ENCODE measurements around the gene MRPS33. TPM values are rescaled to one million over a fixed set of nuclear protein-coding genes. Genes with fewer than 3 reads are reported as not detected.

The MRPS33 gene
- total and polyA plus RNA-seq, 7 experiments from 2014 or later = 25.9 to 116 (median 51.2) TPM

- Mint-ChIP-seq H3K36me3 (peaks cover 5 to 20% (median 15%) of the 10 kb centered on the region in 5 donors), H3K4me3 (no peak overlapping the region), H3K27me3 (peaks cover 0 to 10% (median 0%) of the 10 kb centered on the region in 5 donors), H3K27ac (no peak overlapping the region), H3K9me3 (no peaks in the 10 kb centered on the region), H3K4me1 (peaks cover 0 to 11% (median 8%) of the 10 kb centered on the region in 7 donors)
- ChIA-PET POLR2A (no interaction called here), CTCF (interaction anchor here (0.6 kb wide), 1 partner anchor 700 kb away, joined by 3 read pairs; no protein-coding TSS in a partner anchor)
- Histone ChIP-seq H3K27me3 (ENCODE audit: control insufficient read depth in 2 of 2, insufficient read depth in 2 of 2, low read length in 2 of 2) (no peaks in the 10 kb centered on the region), H3K27ac (ENCODE audit: low read depth, low read length) (no peak overlapping the region), H3K9me3 (ENCODE audit: control insufficient read depth in 2 of 3, low read length in 3 of 3) (no peaks in the 10 kb centered on the region), H3K36me3 (ENCODE audit: control insufficient read depth in 2 of 3, insufficient read depth in 3 of 3, low read length in 3 of 3) (peaks cover 0 to 29% (median 5%) of the 10 kb centered on the region in 3 experiments), H3K4me3 (ENCODE audit: low read length) (no peak overlapping the region), H3K4me1 (ENCODE audit: control insufficient read depth in 2 of 2, insufficient read depth in 2 of 2, low read length in 2 of 2) (no peaks in the 10 kb centered on the region)
- DNase-seq = no peak
- intact Hi-C loops (cut with micrococcal nuclease) = no loop called here
- no peak for ATAC-seq
Measured at GRCh38 chr7:141003172-141004065, 11.3 kb downstream of the MRPS33 start.

- no peak overlapping the region for H3K27ac ChIP-seq (ENCODE audit: low read depth, low read length)
- DNase-seq = no peak
- peaks cover 0 to under 1% (median 0%) of the 10 kb centered on the region in 7 donors for H3K4me1 Mint-ChIP-seq
- peak overlapping the region in 2 of 9 donors; percentile 7 to 55 for H3K27ac Mint-ChIP-seq
- H3K9me3 ChIP-seq (ENCODE audit: control insufficient read depth in 2 of 3, low read length in 3 of 3) = no peaks in the 10 kb centered on the region
- ATAC-seq = no peak
- ChIA-PET CTCF (interaction anchor here (0.7 kb wide), 1 partner anchor 190 kb away, joined by 5 read pairs; no protein-coding TSS in a partner anchor), POLR2A (no interaction called here)
- H3K27me3 Mint-ChIP-seq = peaks cover 0 to 18% (median under 1%) of the 10 kb centered on the region in 5 donors
- H3K9me3 Mint-ChIP-seq = no peaks in the 10 kb centered on the region
- peaks cover 3 to 9% (median 5%) of the 10 kb centered on the region in 5 donors for H3K36me3 Mint-ChIP-seq
- peaks cover 0 to 13% (median 4%) of the 10 kb centered on the region in 3 experiments for H3K36me3 ChIP-seq (ENCODE audit: control insufficient read depth in 2 of 3, insufficient read depth in 3 of 3, low read length in 3 of 3)
- no peak overlapping the region for H3K4me3 Mint-ChIP-seq
- no peak overlapping the region for H3K4me3 ChIP-seq (ENCODE audit: low read length)
- intact Hi-C loops (cut with micrococcal nuclease) = no loop called here
- no peaks in the 10 kb centered on the region for H3K27me3 ChIP-seq (ENCODE audit: control insufficient read depth in 2 of 2, insufficient read depth in 2 of 2, low read length in 2 of 2)
- H3K4me1 ChIP-seq (ENCODE audit: control insufficient read depth in 2 of 2, insufficient read depth in 2 of 2, low read length in 2 of 2) = no peaks in the 10 kb centered on the region
Measured at GRCh38 chr7:141001546-141001945, 13.2 kb downstream of the MRPS33 start.

GRCh38 chr7:141001122-141001521 is 13.6 kb downstream of the MRPS33 start:
- Histone ChIP-seq H3K27ac (ENCODE audit: low read depth, low read length) (no peak overlapping the region), H3K9me3 (ENCODE audit: control insufficient read depth in 2 of 3, low read length in 3 of 3) (no peaks in the 10 kb centered on the region), H3K4me3 (ENCODE audit: low read length) (no peak overlapping the region), H3K36me3 (ENCODE audit: control insufficient read depth in 2 of 3, insufficient read depth in 3 of 3, low read length in 3 of 3) (peaks cover 0 to 9% (median 0%) of the 10 kb centered on the region in 3 experiments), H3K4me1 (ENCODE audit: control insufficient read depth in 2 of 2, insufficient read depth in 2 of 2, low read length in 2 of 2) (no peaks in the 10 kb centered on the region), H3K27me3 (ENCODE audit: control insufficient read depth in 2 of 2, insufficient read depth in 2 of 2, low read length in 2 of 2) (no peaks in the 10 kb centered on the region)
- ChIA-PET CTCF (interaction anchor here (0.7 kb wide), 1 partner anchor 190 kb away, joined by 5 read pairs; no protein-coding TSS in a partner anchor), POLR2A (no interaction called here)
- Mint-ChIP-seq H3K27ac (peak overlapping the region in 1 of 9 donors; percentile 55), H3K27me3 (peaks cover 0 to 18% (median 4%) of the 10 kb centered on the region in 5 donors), H3K36me3 (peaks cover 0 to 5% (median 4%) of the 10 kb centered on the region in 5 donors), H3K4me3 (no peak overlapping the region), H3K9me3 (no peaks in the 10 kb centered on the region), H3K4me1 (no peaks in the 10 kb centered on the region)
- intact Hi-C loops (cut with micrococcal nuclease) = no loop called here
- DNase-seq (no peak), ATAC-seq (no peak)

- no peaks in the 10 kb centered on the region for H3K4me1 ChIP-seq (ENCODE audit: control insufficient read depth in 2 of 2, insufficient read depth in 2 of 2, low read length in 2 of 2)
- intact Hi-C loops (cut with micrococcal nuclease) = no loop called here
- no peak for ATAC-seq
- peaks cover 0 to 4% (median 0%) of the 10 kb centered on the region in 5 donors for H3K36me3 Mint-ChIP-seq
- peaks cover 0 to 18% (median 6%) of the 10 kb centered on the region in 5 donors for H3K27me3 Mint-ChIP-seq
- H3K4me3 Mint-ChIP-seq = no peak overlapping the region
- no peak for DNase-seq
- no peak overlapping the region for H3K27ac ChIP-seq (ENCODE audit: low read depth, low read length)
- no peaks in the 10 kb centered on the region for H3K36me3 ChIP-seq (ENCODE audit: control insufficient read depth in 2 of 3, insufficient read depth in 3 of 3, low read length in 3 of 3)
- CTCF ChIA-PET = no interaction called here
- no peak overlapping the region for H3K27ac Mint-ChIP-seq
- no peak overlapping the region for H3K4me3 ChIP-seq (ENCODE audit: low read length)
- POLR2A ChIA-PET = interaction anchor here (0.8 kb wide), 1 partner anchor 13 kb away, joined by 4 read pairs; no protein-coding TSS in a partner anchor
- no peaks in the 10 kb centered on the region for H3K9me3 Mint-ChIP-seq
- H3K4me1 Mint-ChIP-seq = no peaks in the 10 kb centered on the region
- no peaks in the 10 kb centered on the region for H3K27me3 ChIP-seq (ENCODE audit: control insufficient read depth in 2 of 2, insufficient read depth in 2 of 2, low read length in 2 of 2)
- H3K9me3 ChIP-seq (ENCODE audit: control insufficient read depth in 2 of 3, low read length in 3 of 3) = no peaks in the 10 kb centered on the region
Measured at GRCh38 chr7:140998715-140999114, 16.0 kb downstream of the MRPS33 start.

GRCh38 chr7:140992422-140992821 is 22.3 kb downstream of the MRPS33 start:
- H3K9me3 ChIP-seq (ENCODE audit: control insufficient read depth in 2 of 3, low read length in 3 of 3) = no peaks in the 10 kb centered on the region
- H3K4me3 ChIP-seq (ENCODE audit: low read length) = no peak overlapping the region
- Mint-ChIP-seq H3K4me3 (no peak overlapping the region), H3K9me3 (no peaks in the 10 kb centered on the region), H3K27me3 (peaks cover 0 to 13% (median 5%) of the 10 kb centered on the region in 5 donors), H3K27ac (no peak overlapping the region), H3K36me3 (peaks cover 0 to 4% (median 0%) of the 10 kb centered on the region in 5 donors), H3K4me1 (no peaks in the 10 kb centered on the region)
- ATAC-seq (no peak), DNase-seq (no peak)
- ChIA-PET POLR2A (no interaction called here), CTCF (no interaction called here)
- H3K4me1 ChIP-seq (ENCODE audit: control insufficient read depth in 2 of 2, insufficient read depth in 2 of 2, low read length in 2 of 2) = no peaks in the 10 kb centered on the region
- no peaks in the 10 kb centered on the region for H3K27me3 ChIP-seq (ENCODE audit: control insufficient read depth in 2 of 2, insufficient read depth in 2 of 2, low read length in 2 of 2)
- no peak overlapping the region for H3K27ac ChIP-seq (ENCODE audit: low read depth, low read length)
- intact Hi-C loops (cut with micrococcal nuclease) = loop anchor here in 1 of 2 donors (5.0 kb wide), 1 partner anchor 180 kb away; no protein-coding TSS in a partner anchor
- H3K36me3 ChIP-seq (ENCODE audit: control insufficient read depth in 2 of 3, insufficient read depth in 3 of 3, low read length in 3 of 3) = no peaks in the 10 kb centered on the region

- no peaks in the 10 kb centered on the region for H3K36me3 Mint-ChIP-seq
- H3K27me3 ChIP-seq (ENCODE audit: control insufficient read depth in 2 of 2, insufficient read depth in 2 of 2, low read length in 2 of 2) = no peaks in the 10 kb centered on the region
- CTCF ChIA-PET = no interaction called here
- peaks cover 0 to 14% (median 3%) of the 10 kb centered on the region in 5 donors for H3K27me3 Mint-ChIP-seq
- DNase-seq (no peak), ATAC-seq (no peak)
- H3K27ac Mint-ChIP-seq = peak overlapping the region in 1 of 9 donors; percentile 28
- H3K27ac ChIP-seq (ENCODE audit: low read depth, low read length) = no peak overlapping the region
- H3K4me1 ChIP-seq (ENCODE audit: control insufficient read depth in 2 of 2, insufficient read depth in 2 of 2, low read length in 2 of 2) = no peaks in the 10 kb centered on the region
- no peaks in the 10 kb centered on the region for H3K36me3 ChIP-seq (ENCODE audit: control insufficient read depth in 2 of 3, insufficient read depth in 3 of 3, low read length in 3 of 3)
- intact Hi-C loops (cut with micrococcal nuclease) = loop anchor here in 1 of 2 donors (5.0 kb wide), 1 partner anchor 178 kb away; no protein-coding TSS in a partner anchor
- no peak overlapping the region for H3K4me3 Mint-ChIP-seq
- peaks cover 0 to 4% (median 0%) of the 10 kb centered on the region in 11 donors for H3K9me3 Mint-ChIP-seq
- no peak overlapping the region for H3K4me3 ChIP-seq (ENCODE audit: low read length)
- POLR2A ChIA-PET = no interaction called here
- no peaks in the 10 kb centered on the region for H3K4me1 Mint-ChIP-seq
- no peaks in the 10 kb centered on the region for H3K9me3 ChIP-seq (ENCODE audit: control insufficient read depth in 2 of 3, low read length in 3 of 3)
Measured at GRCh38 chr7:140990193-140990962, 24.4 kb downstream of the MRPS33 start.

Data from naive thymus-derived CD4-positive, alpha-beta T cell (primary cell).